ENCODE data around the gene PHF11. TPM values are rescaled to one million over a fixed set of nuclear protein-coding genes. Genes with fewer than 3 reads are reported as not detected.
A peak's percentile ranks its signal among the peaks of the same experiment; 100 is the strongest.

Gene PHF11
- total RNA-seq, 1 donor from 2014 or later, result 6.6 TPM

DNA sequence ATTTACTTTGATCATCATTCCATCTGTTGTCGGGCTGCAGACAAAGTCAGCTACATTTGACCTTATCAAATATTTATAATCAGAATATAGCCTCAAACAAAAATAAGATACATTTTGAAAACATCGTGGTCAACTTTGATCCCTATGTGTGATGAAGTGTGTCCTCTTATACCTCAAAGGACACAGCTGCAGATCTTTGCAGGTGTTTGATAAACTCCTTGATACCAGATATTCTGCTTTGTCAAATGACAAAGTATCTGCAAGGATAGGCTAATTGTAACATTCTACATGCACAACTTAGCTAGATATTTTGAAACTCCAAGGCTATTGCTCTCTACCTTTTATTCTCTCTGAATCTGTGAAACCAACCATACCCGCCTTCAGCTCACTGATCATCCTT, 44.0 kb downstream of the PHF11 start:
- Mint-ChIP-seq H3K36me3 (peaks cover 29% of the 10 kb centered on the region), H3K27ac (no peak overlapping the region), H3K9me3 (no peaks in the 10 kb centered on the region), H3K4me1 (peaks cover 4% of the 10 kb centered on the region), H3K4me3 (no peak overlapping the region), H3K27me3 (ENCODE audit: insufficient read depth, low read depth) (no peaks in the 10 kb centered on the region)
- H3K27me3 ChIP-seq, result no peaks in the 10 kb centered on the region
- peaks cover 5% of the 10 kb centered on the region for H3K36me3 ChIP-seq
- H3K27ac ChIP-seq, result no peak overlapping the region
- H3K4me3 ChIP-seq, result no peak overlapping the region
- no peak overlapping the region for H3K4me2 ChIP-seq
- TF ChIP-seq EZH2phosphoT487 (IDR thresholded peaks at IDR 0.05) (no peak), EZH2 (IDR thresholded peaks at IDR 0.05) (no peak), CTCF (IDR thresholded peaks at IDR 0.05) (no peak)
- no peaks in the 10 kb centered on the region for H3K79me2 ChIP-seq (ENCODE audit: low read depth)
- no peaks in the 10 kb centered on the region for H3K9me3 ChIP-seq (ENCODE audit: low read depth)
- peaks cover 6% of the 10 kb centered on the region for H3K4me1 ChIP-seq
- no peak overlapping the region for H3K9ac ChIP-seq
- no peak overlapping the region for H2AFZ ChIP-seq (replicated peaks)
- H3F3A ChIP-seq (ENCODE audit: low read depth), result no peaks in the 10 kb centered on the region
- DNase-seq (ENCODE audit: low spot score), result no peak
- no peaks in the 10 kb centered on the region for H4K20me1 ChIP-seq (ENCODE audit: low read depth)

DNA sequence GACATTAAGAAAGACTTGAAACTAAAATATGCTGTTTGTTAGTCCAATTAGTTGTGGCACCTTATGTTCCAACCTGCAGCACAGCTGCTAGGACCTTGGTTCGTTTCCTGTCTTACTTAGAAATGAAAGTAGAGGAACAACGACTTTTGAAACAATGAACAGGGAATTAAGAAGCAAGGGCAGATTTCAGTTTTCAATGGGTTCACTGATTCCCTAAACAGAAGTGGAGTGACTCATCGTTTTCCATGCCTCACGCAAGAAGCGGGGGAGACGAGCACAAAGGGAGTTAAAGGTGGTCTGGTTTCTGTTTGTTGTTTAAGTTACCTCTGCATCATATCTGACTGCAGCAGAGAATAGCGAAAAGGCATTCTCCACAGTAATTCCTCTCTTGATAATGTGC, 44.8 kb downstream of the PHF11 start:
- peak overlapping the region; percentile 2 for H3K27ac ChIP-seq

DNA sequence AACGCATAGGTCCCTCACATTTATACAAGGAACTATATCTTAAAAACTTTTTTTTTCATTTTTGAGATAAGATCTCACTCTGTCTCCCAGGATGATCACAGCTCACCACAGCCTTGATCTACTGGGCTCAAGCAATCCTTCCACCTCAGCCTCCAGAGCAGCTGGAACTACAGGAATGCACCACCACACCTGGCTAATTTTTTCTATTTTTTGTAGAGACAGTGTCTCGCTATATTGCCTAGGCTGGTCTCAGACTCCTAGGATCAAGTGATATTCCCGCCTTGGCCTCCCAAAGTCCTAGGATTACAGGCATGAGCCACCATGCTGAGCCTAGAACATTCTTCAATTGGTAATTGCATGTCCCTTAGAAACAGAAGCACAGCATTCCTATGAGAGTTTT, 47.9 kb downstream of the PHF11 start:
- Histone ChIP-seq H2AFZ (replicated peaks) (no peak overlapping the region), H3F3A (ENCODE audit: low read depth) (no peaks in the 10 kb centered on the region), H3K36me3 (peaks cover 5% of the 10 kb centered on the region), H3K27me3 (no peaks in the 10 kb centered on the region), H3K9me3 (ENCODE audit: low read depth) (no peaks in the 10 kb centered on the region), H3K4me3 (no peak overlapping the region), H4K20me1 (ENCODE audit: low read depth) (no peaks in the 10 kb centered on the region), H3K4me1 (peaks cover 6% of the 10 kb centered on the region), H3K79me2 (ENCODE audit: low read depth) (no peaks in the 10 kb centered on the region), H3K4me2 (no peak overlapping the region), H3K27ac (no peak overlapping the region), H3K9ac (no peak overlapping the region)
- no peaks in the 10 kb centered on the region for H3K27me3 Mint-ChIP-seq (ENCODE audit: insufficient read depth, low read depth)
- no peak overlapping the region for H3K27ac Mint-ChIP-seq
- TF ChIP-seq EZH2 (IDR thresholded peaks at IDR 0.05) (no peak), CTCF (IDR thresholded peaks at IDR 0.05) (no peak), EZH2phosphoT487 (IDR thresholded peaks at IDR 0.05) (no peak)
- no peaks in the 10 kb centered on the region for H3K4me1 Mint-ChIP-seq
- no peak for DNase-seq (ENCODE audit: low spot score)
- H3K36me3 Mint-ChIP-seq, result peaks cover 31% of the 10 kb centered on the region
- no peak overlapping the region for H3K4me3 Mint-ChIP-seq
- no peaks in the 10 kb centered on the region for H3K9me3 Mint-ChIP-seq

More for the DNA sequence above, 44.8 kb downstream of the PHF11 start:
- H3K4me3 Mint-ChIP-seq, result no peak overlapping the region
- peak; percentile 5 for DNase-seq (ENCODE audit: low spot score)
- no peaks in the 10 kb centered on the region for H3K79me2 ChIP-seq (ENCODE audit: low read depth)
- H3K4me2 ChIP-seq, result no peak overlapping the region
- no peak overlapping the region for H3K4me3 ChIP-seq
- peaks cover 31% of the 10 kb centered on the region for H3K36me3 Mint-ChIP-seq
- no peaks in the 10 kb centered on the region for H3F3A ChIP-seq (ENCODE audit: low read depth)
- H3K4me1 ChIP-seq, result peaks cover 6% of the 10 kb centered on the region
- H3K9me3 Mint-ChIP-seq, result no peaks in the 10 kb centered on the region
- H3K4me1 Mint-ChIP-seq, result peaks cover 4% of the 10 kb centered on the region
- no peaks in the 10 kb centered on the region for H3K9me3 ChIP-seq (ENCODE audit: low read depth)
- no peak overlapping the region for H2AFZ ChIP-seq (replicated peaks)
- TF ChIP-seq EZH2 (IDR thresholded peaks at IDR 0.05) (no peak), CTCF (IDR thresholded peaks at IDR 0.05) (no peak), EZH2phosphoT487 (IDR thresholded peaks at IDR 0.05) (no peak)
- H4K20me1 ChIP-seq (ENCODE audit: low read depth), result no peaks in the 10 kb centered on the region
- H3K9ac ChIP-seq, result no peak overlapping the region
- no peaks in the 10 kb centered on the region for H3K27me3 Mint-ChIP-seq (ENCODE audit: insufficient read depth, low read depth)
- H3K27ac Mint-ChIP-seq, result no peak overlapping the region
- peaks cover 5% of the 10 kb centered on the region for H3K36me3 ChIP-seq
- no peaks in the 10 kb centered on the region for H3K27me3 ChIP-seq

Measured in neural progenitor cell (in vitro differentiated cells).